ENCODE results near the gene ERBIN. TPM values are rescaled to one million over a fixed set of nuclear protein-coding genes. Genes with fewer than 3 reads are reported as not detected.

The ERBIN gene
- total and polyA plus RNA-seq, 2 of the 8 experiments (the other 6 are each of a cell fraction or from before 2014, with no cell fraction given): 7.7 to 33.2 TPM

GRCh38 chr5:65981548-65981947 lies 55.2 kb downstream of the ERBIN start (continued):
- TF ChIP-seq CHD7 (IDR thresholded peaks at IDR 0.05; ENCODE audit: insufficient replicate concordance, low read length) (no peak), KDM1A (IDR thresholded peaks at IDR 0.05; ENCODE audit: borderline replicate concordance, low read length) (no peak), CREB1 (IDR thresholded peaks at IDR 0.05) (no peak), PHF8 (conservative IDR thresholded peaks at IDR 0.05; ENCODE audit: low read depth, low read length) (no peak), GTF2F1 (IDR thresholded peaks at IDR 0.05; ENCODE audit: borderline replicate concordance, low read depth, low read length) (no peak), EP300 (IDR thresholded peaks at IDR 0.05; ENCODE audit: borderline replicate concordance in 1 of 2, low read depth in 2 of 2, low read length in 2 of 2) (no peak), CHD2 (IDR thresholded peaks at IDR 0.05; ENCODE audit: low read length) (no peak), USF2 (IDR thresholded peaks at IDR 0.05; ENCODE audit: low read length) (no peak), YY1 (IDR thresholded peaks at IDR 0.05; ENCODE audit: low read depth, low read length) (no peak), ATF3 (IDR thresholded peaks at IDR 0.05; ENCODE audit: insufficient read depth, low read depth, low read length) (no peak)
